ENCODE results near the gene PSD.
"Not testable (repeated sequence)": the region's sequence is repeated elsewhere in the genome, so short reads cannot be mapped to it uniquely, and the experiment has no call there.

The PSD gene

DNA sequence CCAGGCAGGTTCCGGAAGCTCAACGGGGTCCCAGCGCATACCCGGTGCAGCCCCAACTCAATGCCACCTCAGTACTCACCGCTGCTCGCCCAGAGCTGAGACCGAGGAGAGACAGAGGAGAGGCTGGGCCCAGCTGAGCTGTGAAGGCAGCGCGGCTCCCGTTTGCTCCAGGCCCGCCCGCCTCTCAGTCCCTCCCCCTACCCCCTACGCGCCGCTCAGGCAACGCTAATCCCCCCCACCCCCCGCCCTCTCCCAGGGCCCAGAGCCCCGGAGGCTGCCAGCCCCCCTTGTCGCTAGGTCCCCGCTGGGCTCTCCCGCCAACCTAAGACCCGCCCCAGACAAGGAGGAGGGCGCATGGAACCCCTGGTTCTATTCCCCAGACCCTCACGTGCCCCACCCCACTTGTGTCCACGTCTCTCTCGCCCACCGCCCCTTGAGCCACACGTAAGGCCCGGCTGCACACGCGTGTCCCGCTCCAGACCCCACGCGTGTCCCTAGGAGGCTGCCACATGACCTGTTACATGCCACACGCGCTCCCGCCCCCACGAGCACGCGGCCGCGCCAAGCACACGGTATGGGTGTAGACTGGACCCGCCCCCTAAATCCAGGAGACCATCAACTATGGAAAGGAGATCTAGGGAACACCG lies at the start of gene PSD:
PSD (minus strand) TSS at position 164 of the 647 bp plus-strand sequence. CDS start 1,747 bp downstream, outside the sequence.
- no peak for DNase-seq (ENCODE audit: low read depth)

DNA sequence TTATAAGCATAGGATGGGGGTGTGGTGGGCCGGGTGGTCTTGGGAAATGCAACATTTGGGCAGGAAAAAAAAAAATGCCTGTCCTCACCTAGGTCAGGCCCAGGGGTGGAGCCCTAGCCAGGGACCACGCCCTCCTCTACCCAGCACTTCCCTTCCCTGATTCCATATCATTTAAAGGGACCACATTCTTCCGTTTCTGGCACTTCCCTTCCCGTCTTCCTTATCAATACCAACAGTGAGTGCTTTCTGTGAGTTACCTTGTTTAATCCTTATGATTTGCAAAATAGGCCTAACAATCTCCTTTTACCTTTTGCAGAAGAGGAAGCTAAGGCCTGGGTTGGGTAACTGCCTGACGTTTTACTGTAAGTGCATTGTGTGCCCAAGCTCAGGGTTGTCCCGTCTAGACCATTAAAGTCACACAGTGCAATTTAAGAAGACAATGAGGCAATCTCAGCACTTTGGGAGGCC lies 49.4 kb upstream of the PSD start:
- DNase-seq (ENCODE audit: low read depth), result no peak

DNA sequence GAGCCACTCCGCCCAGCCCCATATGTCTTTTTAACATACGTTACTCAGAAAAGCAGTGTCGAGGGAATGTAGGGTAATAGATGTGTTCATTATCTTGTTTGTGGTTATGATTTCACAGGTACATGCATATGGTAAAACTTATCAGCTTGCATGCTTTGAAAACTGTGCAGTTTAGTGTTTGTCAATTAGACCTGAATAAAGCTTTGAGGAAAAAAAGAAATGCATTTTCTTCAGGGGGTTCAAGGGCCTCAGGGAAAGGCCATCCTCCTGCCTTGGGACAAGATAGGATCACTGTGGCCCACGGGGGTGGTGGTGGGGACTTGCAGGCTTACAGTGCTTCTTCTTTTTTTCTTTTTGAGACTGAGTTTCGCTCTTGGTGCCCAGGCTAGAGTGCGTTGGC lies 48.7 kb upstream of the PSD start:
- no peak for DNase-seq (ENCODE audit: low read depth)

DNA sequence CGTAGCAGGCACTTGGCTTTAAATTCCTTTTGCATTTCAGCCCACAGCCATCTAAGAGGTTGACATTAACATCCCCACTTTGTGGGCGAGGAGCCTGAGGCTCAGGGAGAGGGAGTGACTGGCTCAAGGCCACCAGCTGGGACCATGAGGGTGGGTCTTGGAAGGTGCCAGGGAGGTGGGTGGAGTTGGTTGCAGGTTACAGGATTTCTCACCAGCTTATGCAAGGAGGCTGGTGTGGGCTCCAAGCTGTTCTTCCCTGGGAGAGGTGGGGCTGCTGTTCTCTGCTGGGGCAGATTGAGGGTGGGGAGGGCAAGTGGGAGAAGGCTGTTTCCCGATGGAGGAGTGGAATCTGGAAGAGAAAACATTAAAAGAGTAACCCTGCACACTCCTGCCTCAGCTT lies 46.9 kb upstream of the PSD start:
- no peak for DNase-seq (ENCODE audit: low read depth)

DNA sequence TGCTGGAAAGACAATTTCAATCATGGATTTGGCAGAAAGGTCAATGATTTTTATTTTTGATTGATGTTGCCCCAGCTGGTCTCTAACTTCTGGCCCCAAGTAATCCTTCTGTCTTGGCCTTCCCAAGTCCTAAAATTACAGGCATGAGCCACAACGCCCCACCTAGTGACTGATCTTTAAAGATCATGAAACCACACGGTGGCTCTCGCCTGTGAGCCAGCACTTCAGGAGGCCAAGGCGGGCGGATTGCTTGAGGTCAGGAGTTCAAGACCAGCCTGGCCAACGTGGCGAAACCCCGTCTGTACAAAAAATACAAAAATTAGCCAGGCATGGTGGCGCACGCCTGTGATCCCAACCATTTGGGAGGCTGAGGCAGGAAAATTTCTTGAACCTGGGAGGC lies 45.4 kb upstream of the PSD start:
- DNase-seq (ENCODE audit: low read depth), result no peak

DNA sequence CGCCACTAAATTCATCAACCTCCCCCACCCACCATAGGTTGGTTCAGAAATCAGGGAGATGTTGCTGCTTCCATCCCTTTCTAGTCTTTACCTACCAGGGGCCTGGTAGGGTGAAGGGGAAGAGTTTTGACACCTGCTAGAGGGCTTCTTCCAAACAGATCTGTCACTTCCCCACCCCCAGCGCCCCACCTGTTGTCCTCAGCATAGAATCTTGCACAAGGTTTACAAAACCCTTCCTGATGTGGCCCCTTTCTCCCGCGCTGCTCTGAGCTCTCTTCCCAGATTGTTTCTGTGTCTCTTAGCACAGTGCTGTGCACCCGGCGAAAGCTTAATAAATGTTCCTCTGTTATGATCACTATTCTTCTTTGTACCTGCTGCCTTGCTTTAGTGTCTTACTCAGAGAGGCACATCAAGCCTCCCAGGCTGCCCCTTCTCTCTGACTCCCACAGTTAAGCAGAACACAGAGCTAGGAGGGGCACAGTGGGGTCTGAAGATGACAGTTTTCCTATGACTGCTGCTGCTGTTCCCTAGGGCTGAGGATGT lies 44.0 kb upstream of the PSD start:
- no peak for DNase-seq (ENCODE audit: low read depth)

DNA sequence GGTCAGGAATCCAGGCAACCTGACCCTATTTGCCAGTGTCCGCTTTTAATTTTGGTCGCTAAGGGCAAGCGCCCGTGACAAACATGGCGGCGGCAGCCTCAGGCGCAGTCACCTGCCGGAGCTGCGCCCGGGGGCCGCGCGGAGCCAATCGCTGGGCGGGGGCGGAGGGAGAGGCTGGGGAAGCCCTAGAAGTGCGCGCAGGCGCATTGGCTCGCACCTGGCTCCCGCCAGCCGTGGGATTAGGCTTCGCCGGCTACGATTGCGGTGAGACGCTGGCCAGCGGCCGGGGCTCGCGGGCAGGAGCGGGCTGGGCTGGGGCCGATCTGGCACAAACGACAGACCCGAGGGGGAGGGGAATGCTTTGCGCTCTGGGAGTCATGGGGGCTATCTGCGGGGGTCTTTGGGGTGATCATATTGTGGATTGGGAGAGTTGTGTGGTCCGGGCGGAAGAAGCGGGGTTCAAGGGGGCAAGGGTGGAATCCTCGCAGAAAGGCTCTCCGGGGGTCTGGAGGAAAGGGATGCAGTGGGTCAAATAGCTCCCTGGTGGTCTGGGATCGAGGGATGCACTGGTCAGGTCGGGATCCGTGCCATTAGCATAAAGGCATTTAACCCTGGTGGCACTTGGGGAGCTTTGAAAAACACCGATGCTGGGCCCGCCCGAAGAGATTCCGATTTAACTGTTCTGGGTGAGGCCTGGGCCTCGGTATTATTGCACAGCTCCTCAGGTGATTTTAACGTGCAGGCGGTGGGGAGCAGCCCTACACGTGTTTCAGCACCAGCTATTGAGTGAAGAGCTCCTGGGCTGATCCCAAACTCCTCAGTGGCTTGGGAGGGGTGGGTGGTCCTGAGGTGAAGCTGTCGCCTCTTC lies 42.8 kb upstream of the PSD start:
- peak; percentile 88 for DNase-seq (ENCODE audit: low read depth)

DNA sequence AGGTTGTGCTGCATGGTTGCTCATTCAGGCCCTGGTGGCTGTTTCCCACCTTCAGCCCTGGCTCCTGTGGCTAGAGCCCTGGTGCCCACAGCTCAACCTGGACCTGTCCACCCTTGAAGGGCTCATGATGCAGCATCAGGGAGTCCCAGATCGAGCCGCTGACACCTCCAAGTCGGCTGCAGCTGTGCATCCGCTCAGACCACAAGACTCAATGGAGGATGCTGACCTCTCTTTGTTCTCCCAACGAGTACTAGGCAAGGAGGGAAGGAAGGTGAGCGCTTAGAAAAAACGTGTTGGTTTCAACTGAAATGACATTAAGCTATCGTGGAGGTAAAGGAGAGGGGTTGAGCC lies 42.2 kb upstream of the PSD start:
- no peak for DNase-seq (ENCODE audit: low read depth)

DNA sequence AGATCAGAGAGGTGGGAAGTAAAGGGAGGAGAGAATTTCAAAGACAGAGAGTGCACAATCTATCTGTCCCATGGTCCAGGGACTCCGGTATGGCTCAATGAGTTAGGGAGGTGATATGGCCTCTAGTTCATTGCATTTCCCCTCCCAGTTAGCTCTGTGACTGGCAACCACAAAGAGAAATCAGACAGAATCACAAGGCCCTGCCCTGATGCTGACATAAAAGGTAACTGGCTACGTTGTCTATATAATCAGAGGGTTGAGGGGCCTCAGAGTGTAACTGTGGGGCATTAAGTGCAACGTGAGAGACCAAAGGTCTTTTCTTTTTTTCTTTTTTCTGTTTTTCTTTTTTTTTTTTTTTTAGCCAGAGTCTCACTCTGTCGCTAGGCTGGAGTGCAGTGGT lies 40.1 kb upstream of the PSD start:
- no peak for DNase-seq (ENCODE audit: low read depth)

DNA sequence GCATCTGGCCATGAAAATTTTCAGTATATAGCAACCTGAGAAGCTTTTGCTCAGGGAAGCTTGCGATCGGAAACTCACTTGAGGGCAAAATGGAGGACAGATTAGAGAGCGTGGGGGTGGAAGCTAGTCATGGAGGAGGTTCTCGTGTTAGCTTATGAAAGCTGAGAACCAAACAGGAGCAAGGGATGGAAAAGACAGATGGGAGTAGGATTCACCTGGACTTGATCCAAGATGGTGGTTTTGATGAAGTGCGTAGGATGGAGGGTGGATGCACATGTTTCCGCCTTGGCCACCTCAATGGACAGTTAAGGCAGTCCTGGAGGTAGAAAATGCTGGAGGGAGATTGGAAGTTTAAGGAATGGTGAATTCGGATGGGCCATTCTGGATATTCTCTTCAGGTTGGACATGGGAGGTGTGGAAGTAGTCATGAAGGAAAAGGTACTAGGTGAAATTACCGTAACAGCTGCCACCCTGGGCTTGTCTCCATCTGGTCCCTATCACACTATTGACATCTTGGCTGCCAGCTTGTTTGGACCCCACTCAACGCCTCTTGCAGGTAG lies 39.1 kb upstream of the PSD start:
- DNase-seq (ENCODE audit: low read depth), result no peak

DNA sequence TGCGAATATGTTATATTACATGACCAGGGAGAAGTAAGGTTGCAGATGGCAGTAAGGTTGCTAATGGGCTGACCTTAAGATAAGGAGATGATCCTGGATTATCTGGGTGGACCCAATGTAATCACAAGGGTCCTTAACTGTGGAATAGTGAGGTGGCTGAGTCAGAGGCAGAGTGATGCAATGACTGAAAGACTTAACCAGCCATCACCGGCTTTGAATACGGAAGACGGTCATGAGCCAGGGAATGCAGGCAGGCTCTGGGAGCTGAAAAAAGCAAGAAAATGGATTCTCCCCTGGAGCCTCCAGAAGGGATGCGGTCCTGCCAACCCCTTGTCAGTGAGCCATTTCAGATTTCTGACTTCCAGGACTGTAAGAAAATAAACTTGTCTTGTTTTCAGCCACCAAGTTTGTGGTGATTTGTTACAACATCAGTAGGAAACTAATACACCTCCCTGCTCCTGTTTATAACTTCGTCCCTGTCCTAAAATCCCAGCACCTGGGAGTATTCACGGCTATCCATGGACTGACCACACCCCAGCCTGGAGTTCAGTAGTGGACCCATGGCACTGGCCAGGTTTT lies 37.4 kb upstream of the PSD start:
- no peak for DNase-seq (ENCODE audit: low read depth)

DNA sequence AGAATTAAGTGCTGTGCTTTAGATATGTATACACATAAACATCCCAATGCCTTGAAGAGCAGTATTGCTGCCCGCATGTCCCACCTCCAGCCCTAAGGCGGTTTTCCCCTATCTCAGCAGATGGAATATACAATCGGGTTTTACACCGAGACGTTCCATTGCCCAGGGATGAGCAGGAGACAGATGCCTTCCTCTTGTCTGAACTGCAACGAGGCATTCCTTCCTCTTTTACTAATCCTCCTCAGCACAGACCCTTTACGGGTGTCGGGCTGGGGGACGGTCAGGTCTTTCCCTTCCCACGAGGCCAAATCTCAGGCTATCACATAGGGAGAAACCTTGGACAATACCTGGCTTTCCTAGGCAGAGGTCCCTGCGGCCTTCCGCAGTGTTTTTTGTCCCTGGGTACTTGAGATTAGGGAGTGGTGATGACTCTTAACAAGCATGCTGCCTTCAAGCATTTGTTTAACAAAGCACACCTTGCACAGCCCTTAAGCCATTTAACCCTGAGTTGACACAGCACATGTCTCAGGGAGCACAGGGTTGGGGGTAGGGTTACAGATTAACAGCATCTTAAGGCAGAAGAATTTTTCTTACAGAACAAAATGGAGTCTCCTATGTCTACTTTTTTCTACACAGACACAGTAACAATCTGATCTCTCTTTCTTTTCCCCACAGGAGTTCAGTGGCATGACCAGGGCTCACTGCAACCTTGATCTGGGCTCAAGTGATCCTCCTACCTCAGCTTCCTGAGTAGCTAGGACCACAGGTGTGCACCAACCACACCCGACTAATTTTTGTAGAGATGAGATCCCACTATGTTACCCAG lies 36.3 kb upstream of the PSD start:
- not testable (repeated sequence) for DNase-seq (ENCODE audit: low read depth)

DNA sequence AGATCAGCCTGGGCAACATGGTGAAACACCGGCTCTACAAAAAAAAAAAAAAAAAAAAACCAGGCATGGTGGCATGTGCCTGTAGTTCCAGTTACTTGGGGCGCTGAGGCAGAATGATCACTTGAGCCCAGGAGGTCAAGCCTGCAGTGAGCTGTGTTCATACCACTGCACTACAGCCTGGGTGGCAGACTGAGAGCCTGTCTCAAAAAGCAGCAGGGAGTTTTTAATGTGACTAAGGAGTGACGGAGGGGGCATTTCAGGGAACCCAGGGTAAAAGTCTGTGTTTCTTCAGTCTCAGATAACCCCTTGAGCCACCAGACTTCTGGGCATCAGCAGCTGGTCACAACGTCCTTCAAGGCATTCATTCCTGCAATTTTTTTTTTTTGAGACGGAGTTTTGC lies 34.9 kb upstream of the PSD start:
- no peak for DNase-seq (ENCODE audit: low read depth)

DNA sequence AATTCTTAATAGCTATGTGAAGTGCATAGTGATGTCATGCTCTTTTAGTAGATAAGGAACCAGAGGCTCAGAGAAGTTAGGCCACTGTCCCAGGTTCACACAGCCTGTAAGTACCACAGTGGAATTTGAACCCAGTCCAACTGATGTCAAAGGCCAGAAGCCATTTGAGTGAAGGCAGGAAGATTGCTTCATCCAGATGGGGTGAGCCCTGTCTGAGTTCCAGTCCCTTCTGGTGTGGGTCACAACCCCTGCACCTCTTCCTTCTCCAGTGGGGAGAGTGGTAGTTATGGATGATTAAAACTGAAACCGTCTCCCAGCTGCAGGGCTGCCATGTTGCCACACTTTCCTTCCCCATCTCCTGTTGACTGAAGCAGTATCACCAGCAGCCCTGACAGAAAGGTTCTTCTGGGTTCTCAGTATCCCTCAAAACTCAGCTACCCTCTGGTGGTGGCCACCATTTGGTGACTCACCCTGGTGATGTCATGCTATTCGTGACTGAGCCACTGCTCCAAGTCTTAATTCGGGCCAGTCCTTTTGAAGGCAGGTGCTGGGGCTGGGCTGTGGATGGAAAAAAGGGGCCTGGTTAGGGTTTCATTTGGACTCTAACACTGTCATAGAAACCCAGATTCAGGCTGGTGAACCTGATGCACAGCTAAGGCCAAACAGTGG lies 34.2 kb upstream of the PSD start:
- DNase-seq (ENCODE audit: low read depth), result no peak

DNA sequence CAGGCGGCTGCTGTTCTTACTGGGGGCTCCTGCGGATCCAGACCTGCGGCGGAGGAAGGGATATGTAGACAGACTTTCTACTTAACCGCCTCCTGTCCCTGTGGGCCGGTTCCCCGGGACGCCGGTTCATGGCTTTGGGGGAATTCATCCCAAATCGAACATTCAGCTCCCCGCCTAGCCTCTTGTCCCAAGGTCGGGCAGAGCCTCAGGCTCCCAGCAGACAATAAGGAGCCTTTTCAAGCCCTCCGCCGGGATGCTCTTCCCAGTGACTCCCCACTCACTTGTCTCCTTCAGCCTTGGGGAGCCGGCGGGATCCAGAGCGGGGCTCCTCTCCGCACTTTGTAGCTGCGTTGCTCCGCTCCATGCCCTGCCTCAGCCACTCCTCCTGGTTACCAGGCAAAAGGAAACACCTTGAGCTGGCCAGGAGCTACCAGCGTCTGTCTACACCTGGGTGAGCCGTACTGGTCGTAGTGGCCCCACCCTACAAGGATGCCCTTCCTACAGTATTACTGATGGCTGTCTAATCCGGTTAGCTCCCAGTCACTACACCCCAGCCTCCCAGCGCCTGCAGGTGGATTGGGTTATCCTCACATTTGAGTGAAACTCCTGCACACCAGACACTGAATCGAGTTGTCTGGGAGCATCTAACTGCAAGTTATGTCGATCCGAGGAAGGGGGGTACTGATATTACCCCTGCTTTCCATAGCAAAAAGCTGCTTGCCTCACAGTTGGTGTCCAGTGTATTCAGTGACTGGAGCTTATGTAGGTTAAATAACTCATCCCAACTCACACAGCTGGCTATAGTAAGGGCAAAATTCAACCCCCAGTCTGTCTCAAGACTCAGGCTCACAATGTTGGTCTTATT lies 32.8 kb upstream of the PSD start, which contains the start of gene C10orf95:
C10orf95 (minus strand) TSS at position 439 of the 865 bp plus-strand sequence. CDS start 450 bp downstream, outside the sequence.
- no peak for DNase-seq (ENCODE audit: low read depth)

DNA sequence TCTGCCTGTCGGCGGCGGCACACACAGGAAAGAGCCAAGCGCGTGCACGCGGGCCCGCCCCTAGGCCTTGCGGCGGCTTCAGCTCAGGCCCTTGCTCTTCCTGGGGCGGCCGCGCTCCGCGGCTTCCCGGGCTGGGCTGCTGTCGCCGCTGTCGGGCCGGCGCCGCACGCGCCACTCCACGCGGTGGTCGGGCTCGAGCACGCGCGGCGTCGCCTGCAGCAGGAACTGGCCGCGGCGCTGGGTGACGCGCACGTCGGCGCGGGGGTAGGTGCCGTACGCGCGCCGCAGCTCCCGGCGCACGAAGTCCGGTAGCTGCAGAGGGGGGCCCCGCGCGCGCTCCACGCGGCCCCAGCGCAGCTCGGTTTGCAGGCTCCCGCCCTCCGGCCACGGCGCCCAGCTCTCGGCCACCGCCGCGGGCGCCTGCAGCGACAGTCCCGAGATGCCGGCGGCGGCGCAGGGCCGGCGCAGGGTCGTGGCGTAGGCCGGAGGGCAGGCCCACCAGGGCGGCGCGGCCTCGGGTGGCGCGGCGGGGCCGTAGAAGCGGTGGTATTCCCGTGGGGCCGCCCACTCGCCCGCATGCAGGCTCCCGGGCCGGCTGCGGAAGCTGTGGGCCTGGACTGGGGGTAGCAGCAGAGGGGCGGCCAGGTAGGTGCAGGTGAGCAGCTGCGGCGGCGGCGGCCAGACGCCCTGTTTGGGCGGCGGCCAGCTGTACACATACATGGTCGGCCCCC lies 32.0 kb upstream of the PSD start:
- DNase-seq (ENCODE audit: low read depth), result peak; percentile 75

DNA sequence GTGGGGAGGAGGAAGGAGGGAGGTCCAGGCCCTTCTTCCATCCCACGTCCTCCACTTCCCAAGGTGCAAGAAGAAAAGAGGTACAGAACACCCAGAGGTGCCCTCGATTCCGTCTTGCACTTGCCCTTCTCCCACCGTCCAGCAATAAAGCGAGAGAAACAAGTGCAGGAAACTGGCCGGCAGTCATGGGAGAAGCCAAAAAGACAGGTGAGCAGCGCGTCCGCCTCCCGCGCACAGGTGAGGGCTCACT lies 31.5 kb upstream of the PSD start:
- no peak for DNase-seq (ENCODE audit: low read depth)

DNA sequence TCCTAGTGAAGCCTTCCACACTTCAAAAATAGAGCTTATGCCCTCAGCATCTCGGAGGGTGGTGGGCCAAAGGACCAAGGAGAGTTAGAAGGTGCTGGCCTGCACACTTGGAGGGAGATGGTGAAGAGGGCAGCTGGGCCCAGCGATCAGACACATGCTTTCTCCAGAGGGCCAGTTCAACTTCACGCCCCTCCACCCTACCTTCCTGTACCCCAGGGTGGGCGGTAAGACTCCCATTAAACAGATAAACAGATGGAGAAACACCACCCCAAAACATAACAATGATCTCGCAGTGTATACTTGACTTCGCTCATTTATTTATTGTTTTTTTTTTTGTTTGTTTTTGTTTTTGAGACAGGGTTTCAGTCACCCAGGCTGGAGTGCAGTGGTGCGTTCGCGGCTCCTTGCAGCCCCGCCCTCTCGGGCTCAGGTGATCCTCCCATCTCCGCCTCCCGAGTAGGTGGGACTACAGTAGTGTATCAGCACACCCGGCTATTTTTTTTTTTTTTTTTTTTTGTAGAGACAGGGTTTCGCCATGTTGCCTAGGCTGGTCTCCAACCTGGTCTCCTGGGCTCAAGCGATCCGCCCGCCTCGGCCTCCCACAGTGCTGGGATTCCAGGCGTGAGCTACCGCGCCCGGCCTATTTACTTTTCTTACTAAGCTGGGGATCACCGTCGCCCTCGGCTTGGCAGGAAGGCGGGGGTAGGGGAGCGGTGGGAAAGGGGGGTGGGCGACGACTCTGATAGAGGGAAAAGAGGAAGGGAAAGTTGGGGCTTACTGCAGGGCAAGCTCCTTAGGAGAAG lies 30.9 kb upstream of the PSD start:
- DNase-seq (ENCODE audit: low read depth), result peak; percentile 73

DNA sequence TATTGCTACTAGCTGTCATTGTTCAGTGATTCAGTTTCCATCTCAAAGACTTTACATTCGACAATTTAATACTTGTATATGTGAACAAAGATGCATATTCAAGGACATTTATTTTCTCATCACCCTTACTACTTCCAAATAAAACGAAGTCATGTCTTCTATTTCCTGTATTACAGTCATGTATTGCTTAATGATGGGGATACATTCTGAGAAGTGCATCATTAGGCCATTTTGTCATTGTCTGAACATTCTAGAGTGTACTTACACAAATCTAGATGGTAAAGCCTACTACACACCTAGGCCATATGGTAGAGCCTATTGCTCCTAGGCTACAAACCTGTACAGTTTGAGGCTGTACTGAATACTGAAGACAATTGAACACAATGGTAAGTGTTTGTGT lies 26.3 kb upstream of the PSD start:
- no peak for DNase-seq (ENCODE audit: low read depth)
